ENCODE data around the gene LMO1. TPM values are rescaled to one million over a fixed set of nuclear protein-coding genes. Genes with fewer than 3 reads are reported as not detected.
A peak's percentile ranks its signal among the peaks of the same experiment; 100 is the strongest.

LMO1 gene
- total RNA-seq (not detected), polyA plus RNA-seq (under 1 TPM in 1 of 3 donors, not detected in 2; 0.65 TPM)
- long read RNA-seq, donor 1 = 0 reads
- long read RNA-seq, donor 2 = 0 reads
- long read RNA-seq, donor 3 = 0 reads
- long read RNA-seq, donor 4 = 0 reads
- long read RNA-seq, donor 5 = 0 reads
- long read RNA-seq, donor 6 = 0 reads
- long read RNA-seq, donor 7 = 0 reads
- long read RNA-seq, donor 8 = 0 reads
- long read RNA-seq, donor 9 = 0 reads
- long read RNA-seq, donor 10 = 0 reads

- TF ChIP-seq POLR2A (IDR thresholded peaks at IDR 0.05) (no peak), CTCF (IDR thresholded peaks at IDR 0.05) (peak in 5 of 7 experiments; percentile 46 to 81 (median 74)), POLR2AphosphoS5 (IDR thresholded peaks at IDR 0.05) (peak in 1 of 3 donors; percentile 9)
- Histone ChIP-seq H3K27me3 (peaks cover 0 to 100% (median 77%) of the 10 kb centered on the region in 3 donors), H3K4me3 (peak within 1 kb of the TSS; percentile 44 to 63 (median 55)), H3K27ac (peak within 1 kb of the TSS in 1 of 5 donors; percentile 74), H3K4me1 (peaks cover 29 to 47% (median 35%) of the 10 kb centered on the region in 4 donors), H3K9me3 (no peaks in the 10 kb centered on the region), H3K36me3 (no peaks in the 10 kb centered on the region)
- intact Hi-C loops (cut with DNase I; ENCODE audit: low total_unique reads) = no loop called here
- peak; percentile 85 to 94 for DNase-seq
- WGBS, 5 donors = 2 to 4% (median 2%) methylated on average over 22 of the region's 22 CpGs
Observed at GRCh38 chr11:8263769-8264410, at the start of gene LMO1. Gene LMO1, minus strand, starts transcription at chr11:8263878. Its CDS starts 516 bp downstream, at chr11:8263362.

- no peak overlapping the region for H3K4me3 ChIP-seq
- H3K27ac ChIP-seq = no peak overlapping the region
- H3K4me1 ChIP-seq = peaks cover 0 to 22% (median 3%) of the 10 kb centered on the region in 4 donors
- H3K36me3 ChIP-seq = no peaks in the 10 kb centered on the region
- 78 to 89% (median 85%) methylated on average over 10 of the region's 10 CpGs for WGBS, 5 donors
- intact Hi-C loops (cut with DNase I; ENCODE audit: low total_unique reads) = no loop called here
- DNase-seq = no peak
- no peak for TF ChIP-seq POLR2A (IDR thresholded peaks at IDR 0.05)
- no peak for TF ChIP-seq EP300 (IDR thresholded peaks at IDR 0.05)
- no peak for TF ChIP-seq CTCF (IDR thresholded peaks at IDR 0.05)
- TF ChIP-seq POLR2AphosphoS5 (IDR thresholded peaks at IDR 0.05) = no peak
- no peaks in the 10 kb centered on the region for H3K9me3 ChIP-seq
- peaks cover 0 to 9% (median 0%) of the 10 kb centered on the region in 3 donors for H3K27me3 ChIP-seq
Observed at GRCh38 chr11:8312986-8313385, 49.3 kb upstream of the LMO1 start.

GRCh38 chr11:8311366-8311765 is 47.7 kb upstream of the LMO1 start:
- DNase-seq = no peak
- no peak for TF ChIP-seq EP300 (IDR thresholded peaks at IDR 0.05)
- no peak for TF ChIP-seq CTCF (IDR thresholded peaks at IDR 0.05)
- TF ChIP-seq POLR2AphosphoS5 (IDR thresholded peaks at IDR 0.05) = no peak
- TF ChIP-seq POLR2A (IDR thresholded peaks at IDR 0.05) = no peak
- no peak overlapping the region for H3K27ac ChIP-seq
- no peaks in the 10 kb centered on the region for H3K36me3 ChIP-seq
- no peak overlapping the region for H3K4me3 ChIP-seq
- WGBS, 5 donors = 68 to 84% (median 75%) methylated on average over 10 of the region's 10 CpGs
- H3K4me1 ChIP-seq = peaks cover 0 to 11% (median 3%) of the 10 kb centered on the region in 4 donors
- intact Hi-C loops (cut with DNase I; ENCODE audit: low total_unique reads) = no loop called here
- peaks cover 0 to 9% (median 0%) of the 10 kb centered on the region in 3 donors for H3K27me3 ChIP-seq
- H3K9me3 ChIP-seq = no peaks in the 10 kb centered on the region

GRCh38 chr11:8310743-8311298 is 47.1 kb upstream of the LMO1 start:
- Histone ChIP-seq H3K4me1 (peaks cover 0 to 5% (median under 1%) of the 10 kb centered on the region in 4 donors), H3K36me3 (no peaks in the 10 kb centered on the region), H3K9me3 (no peaks in the 10 kb centered on the region), H3K4me3 (no peak overlapping the region), H3K27me3 (peaks cover 0 to 9% (median 0%) of the 10 kb centered on the region in 3 donors), H3K27ac (no peak overlapping the region)
- WGBS, 5 donors = 77 to 91% (median 90%) methylated on average over 6 to 11 of the region's 11 CpGs
- no peak for DNase-seq
- intact Hi-C loops (cut with DNase I; ENCODE audit: low total_unique reads) = no loop called here
- no peak for TF ChIP-seq CTCF (IDR thresholded peaks at IDR 0.05)
- TF ChIP-seq POLR2AphosphoS5 (IDR thresholded peaks at IDR 0.05) = no peak
- no peak for TF ChIP-seq EP300 (IDR thresholded peaks at IDR 0.05)
- no peak for TF ChIP-seq POLR2A (IDR thresholded peaks at IDR 0.05)
